ENCODE data around the gene TJAP1.
"Not testable (repeated sequence)": the region's sequence is repeated elsewhere in the genome, so short reads cannot be mapped to it uniquely, and the experiment has no call there.

The TJAP1 gene

DNA sequence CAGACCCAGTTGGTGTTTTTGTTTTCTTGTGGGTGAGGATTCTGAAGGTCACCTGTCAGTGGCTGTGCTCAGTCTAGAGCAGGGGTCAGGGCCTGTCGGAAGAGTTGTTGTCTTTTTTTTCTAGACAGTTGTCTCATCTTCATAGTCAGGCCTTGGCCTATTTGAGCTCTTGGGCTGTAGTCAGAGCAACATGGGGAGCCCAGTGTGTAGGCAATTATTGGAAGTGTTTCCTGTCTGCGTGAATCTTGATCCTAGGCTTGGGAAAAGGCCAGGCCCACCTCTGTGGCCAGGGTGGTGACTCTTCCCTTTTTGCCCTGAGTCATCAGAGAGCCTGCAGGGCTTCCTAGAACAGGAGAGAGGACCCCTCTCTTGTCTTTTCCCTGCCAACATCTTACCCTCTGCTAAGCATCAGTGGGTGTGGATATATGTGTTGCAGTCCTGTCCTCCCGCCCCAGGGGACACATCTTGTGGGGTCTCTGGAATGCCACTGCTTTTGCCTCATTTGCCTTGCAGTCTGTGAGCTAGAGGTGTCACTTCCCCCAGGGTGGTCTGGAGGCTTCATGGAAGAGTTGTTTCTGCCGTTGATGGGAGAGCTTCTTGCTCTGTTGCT lies 11.4 kb downstream of the TJAP1 start:
- no peak for DNase-seq

DNA sequence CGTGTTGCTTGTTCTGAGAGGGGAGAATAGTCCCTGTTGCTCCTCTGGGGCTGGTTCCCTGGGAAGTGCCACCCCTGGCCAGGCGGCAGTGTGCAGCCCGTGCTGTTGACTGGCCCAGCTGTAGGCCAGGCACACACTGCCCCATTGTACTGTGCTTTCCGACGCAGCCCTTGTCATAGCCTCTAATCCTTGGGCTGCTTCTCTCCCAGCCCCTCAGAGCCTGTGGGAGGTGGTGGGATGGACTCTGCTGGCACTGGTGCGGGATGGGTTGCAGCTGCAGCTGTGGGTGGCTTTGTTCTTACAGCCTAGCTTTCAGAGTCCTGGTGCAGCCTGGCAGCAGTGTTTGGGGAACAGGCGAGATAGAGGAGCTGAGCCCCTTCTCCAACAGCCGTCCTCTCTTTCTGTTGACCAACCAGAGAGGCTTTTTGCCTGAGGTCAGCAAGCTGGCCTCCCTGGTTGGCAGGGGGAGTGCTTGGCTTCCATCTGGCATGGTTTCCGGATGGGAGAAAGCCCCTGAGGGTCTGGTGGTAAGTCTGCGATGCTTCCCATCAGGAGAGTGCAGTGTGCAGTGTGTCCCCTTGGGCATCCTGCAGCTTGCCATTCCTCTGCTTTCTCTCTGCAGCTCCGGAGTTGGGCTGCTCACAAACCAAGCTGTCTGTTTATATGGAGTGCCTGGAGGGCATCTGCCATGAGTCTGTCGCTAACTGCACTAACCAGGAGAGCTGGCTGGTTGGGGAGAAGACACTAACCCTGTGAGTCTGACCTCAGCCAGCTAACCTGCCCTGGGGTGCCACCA lies 12.1 kb downstream of the TJAP1 start:
- no peak for DNase-seq

DNA sequence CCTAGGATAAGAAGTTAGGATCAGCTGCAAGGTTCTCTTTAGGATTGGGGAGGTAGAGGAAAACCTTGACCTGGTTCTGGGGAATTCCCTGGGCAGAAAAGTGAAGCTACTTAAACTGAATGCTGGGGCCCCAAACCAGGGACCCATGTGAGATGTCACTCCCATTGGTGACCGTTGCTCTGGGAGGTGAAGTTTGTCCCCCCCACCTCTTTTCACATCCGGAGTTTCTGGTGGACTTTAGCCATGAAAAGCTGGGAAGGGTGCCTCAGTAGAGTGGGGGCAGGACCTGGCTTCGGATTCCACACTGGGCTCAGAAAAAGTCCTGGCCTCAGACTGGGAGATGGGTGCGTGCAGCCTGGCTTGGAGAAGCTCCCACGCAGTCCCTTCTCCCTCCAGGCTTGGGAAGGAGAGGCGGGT lies 13.2 kb downstream of the TJAP1 start:
- no peak for DNase-seq

DNA sequence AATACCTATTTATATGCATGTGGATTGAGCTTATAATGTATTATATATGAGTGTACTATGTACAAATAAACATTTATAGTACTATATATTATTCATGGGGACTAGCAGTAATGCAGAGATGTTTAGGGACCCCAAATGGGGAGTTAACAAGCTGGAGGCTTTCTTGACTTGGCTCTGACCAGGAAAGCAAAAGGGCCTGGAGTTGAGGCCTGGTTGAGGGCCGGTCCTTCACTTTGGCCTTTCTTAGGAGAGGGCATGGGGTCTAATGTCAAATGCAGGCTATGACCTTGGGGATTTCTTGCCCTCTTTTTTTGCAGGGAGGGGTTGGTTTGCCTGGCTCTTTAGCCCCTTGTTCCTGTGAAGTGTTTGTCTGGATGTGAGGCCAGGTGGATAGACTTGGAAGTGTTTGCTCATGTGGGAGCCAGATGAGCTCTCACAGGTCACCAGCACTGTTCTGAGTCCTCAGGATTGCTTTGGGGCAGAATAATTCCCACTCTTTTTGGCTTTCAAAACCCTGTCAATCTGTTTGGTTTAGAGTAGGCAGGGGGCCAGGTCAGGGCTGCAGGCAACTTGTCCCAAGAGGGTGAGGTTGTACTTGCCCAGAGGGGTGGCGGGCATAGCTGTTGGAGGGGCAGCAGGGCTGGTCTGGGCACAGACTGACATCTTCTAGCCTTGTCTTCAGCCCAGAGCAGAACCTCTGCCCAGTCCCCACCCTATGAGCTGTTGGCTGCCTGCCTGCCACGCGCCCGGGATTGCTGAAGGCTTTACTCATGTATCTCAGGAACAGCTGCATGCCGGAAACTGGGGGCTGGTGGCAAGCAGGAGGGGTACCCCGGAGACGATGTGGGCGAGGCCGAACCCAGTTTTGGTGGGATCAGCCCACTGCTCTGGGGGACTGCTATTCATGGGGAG lies 14.6 kb downstream of the TJAP1 start:
- DNase-seq, result no peak

DNA sequence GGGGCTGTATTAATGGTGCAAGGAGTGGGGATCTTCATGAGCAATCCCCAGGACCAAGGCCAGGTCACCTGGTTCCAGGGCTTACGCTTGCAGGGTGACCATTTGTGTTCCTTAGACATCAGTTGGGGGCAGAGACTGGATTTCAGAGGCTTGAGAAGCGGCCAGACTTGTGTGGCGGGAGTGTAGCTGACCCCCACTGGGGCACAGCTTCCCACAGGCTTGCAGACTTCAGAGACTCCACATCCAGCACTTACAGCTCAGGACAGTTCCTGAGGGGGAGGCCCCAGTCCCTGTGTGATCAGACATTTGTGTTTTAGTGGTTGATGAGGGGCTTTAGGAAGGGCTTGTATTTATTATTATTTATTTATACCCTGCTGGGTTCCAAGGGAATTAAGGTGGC lies 15.3 kb downstream of the TJAP1 start:
- DNase-seq, result no peak

DNA sequence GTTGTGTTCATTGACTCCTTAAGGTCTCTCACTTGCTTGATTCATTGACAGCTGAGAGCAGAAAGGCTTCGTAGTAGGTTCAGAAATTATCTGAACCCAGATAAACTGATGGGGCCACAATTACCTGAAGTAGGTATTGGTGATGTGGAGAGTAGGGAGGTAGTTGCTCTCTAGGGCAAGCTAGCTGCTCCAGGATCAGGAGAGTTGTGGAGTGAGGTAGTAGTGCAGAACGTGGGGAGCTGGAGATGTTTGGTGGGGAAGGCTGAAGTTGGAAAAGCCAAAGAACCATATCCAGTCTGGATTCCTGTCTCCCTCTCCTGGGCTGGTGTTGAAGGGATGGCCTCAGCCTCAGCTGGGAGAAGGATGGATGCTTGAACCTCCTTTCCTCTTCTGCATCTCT lies 15.9 kb downstream of the TJAP1 start:
- DNase-seq, result no peak

DNA sequence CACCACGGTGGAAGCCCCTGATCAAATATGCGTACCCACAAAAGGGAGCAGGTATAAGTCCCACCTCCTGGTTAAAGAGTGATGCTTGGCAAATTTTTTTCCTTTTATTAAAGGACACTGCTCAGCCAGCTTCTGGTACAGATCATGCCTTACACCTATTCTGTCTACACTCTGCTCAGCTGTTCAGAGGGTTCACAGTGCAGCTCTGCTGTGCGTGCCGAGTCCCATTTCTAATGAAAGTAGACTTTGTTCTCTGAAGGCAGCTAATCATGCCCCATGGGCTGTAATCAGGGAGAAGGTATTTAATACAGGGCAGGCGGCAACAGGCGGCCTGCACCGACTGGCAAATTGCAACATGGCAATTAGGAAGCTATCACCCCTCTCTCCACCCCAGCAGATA lies 16.5 kb downstream of the TJAP1 start:
- DNase-seq, result no peak

DNA sequence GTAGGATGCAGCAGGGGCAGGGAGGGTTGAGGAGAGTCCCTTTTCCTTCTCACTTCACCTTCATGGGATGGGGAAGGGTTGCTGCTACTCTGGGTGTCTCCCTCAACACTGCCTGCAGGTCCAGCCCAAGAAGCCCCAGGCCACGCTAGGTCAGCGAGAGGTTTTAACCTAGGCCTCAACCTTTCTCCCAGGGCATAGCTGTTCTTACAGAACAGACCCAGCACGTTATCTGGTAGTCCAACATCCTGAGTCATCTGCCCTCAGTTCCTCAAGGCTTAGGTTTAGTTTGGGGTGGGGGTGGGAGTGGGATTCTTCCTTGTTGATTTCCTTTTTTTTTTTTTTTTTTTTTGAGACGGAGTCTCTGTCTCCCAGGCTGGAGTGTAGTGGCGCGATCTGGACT lies 17.0 kb downstream of the TJAP1 start:
- DNase-seq, result no peak

DNA sequence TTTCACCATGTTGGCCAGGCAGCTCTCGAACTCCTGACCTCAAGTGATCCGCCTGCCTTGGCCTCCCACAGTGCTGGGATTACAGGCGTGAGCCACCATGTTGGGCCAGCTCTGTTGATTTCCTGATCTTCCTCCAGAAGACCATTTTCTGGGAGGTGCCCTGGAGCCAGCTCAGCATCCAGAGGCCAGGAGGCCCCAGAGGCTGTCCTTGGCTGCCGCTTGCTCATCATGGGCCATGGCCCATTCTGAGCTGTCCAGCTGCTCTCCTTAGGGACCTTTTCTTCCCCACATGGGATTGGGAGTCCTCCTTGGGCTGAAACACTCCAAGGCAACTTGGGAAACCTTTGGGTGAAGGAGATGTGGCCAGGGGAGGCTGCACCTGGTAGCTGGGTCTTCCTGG lies 17.4 kb downstream of the TJAP1 start:
- no peak for DNase-seq

DNA sequence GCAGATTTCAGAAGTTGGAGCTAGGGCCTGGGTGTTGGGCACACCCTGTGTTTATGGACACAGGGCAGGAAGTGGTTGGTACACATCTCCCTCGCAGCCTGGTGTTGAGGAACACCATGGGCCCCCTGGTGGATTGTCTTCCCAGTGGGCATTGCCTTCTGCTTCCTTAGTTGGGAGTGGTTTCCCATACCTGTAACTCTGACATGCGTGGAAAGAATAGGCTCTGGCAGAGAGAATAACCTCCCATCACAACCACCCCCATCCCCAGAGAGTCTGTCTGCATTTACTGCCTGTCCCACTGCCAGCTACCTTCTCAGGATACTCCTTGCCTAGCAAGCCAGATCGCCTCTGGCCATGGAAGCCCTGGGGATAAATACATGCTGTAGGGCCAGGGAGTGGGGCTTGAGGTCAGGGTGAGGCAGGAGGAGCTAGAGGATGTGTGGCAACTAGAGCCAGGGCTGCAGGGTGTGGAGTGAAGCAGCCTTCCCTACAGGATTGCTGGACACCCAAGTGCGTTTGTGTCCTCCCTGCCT lies 18.1 kb downstream of the TJAP1 start:
- DNase-seq, result no peak

DNA sequence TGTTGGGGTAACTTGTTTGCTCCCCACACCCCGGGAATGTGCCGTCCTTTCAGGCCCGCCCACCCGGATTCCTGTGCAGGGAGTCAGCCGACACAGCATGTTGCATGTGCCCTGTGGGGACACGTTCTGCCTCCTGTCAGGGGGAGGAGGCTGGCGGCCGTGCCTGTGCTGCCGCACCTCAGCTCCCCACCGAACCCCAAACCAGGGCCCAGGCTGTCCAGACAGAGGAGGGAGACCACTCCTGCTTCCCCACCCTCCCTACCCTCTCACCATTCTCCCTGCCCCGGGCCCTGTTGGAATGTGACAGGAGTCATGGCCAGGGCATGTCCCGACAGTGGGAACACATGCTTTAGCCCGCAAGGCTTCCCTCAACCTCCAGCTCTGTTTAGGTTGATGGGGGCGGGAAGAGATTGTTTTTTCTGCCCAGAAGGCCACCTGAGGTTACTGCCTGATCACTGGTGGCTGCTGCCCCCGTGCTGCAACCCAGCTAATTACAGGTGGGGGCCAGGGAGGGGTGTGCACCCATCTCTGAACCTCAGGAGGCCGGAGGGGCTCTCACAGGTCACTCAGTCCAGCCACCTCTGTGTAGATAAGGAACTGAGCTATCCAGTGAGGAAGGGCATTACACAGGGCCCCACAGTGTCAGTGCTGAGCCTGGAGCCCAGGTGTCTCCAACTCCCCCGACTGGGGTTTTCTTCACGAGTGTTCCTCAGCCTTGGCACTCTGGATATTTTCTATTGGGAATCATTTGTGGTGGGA lies 19.2 kb downstream of the TJAP1 start:
- DNase-seq, result no peak

DNA sequence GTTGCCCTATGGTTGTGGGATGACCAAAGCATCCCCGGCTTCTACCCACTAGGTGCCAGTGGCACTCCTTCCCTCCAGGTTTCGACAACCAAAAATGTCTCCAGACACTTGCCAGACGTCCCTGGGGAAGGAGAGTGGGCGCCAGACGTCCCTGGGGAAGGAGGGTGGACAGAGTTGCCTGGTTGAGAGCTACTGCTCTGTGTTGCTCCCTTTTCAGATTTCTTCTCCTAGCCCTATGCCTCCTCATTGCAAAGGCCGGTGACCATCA lies 19.7 kb downstream of the TJAP1 start:
- DNase-seq, result no peak

DNA sequence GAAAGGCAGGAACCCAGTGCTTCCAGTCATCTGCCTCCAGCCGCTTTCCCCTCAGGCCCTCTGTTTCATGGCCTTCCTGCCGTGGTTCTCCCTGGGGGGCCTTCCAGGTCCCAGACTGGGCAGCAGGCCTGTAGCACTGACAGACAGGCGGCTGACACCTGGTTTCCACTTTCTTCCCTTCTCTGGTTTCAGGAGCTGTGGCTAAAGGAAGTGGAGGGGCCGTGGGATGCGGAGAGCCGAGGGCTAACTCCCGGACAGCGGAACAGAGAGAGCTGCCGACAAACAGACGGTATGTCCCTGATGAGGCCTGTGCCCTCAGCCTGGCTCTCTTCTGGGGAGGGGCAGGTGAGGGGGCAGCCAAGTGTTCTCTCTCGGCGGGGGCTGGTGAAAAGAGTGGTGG lies 20.3 kb downstream of the TJAP1 start:
- no peak for DNase-seq

DNA sequence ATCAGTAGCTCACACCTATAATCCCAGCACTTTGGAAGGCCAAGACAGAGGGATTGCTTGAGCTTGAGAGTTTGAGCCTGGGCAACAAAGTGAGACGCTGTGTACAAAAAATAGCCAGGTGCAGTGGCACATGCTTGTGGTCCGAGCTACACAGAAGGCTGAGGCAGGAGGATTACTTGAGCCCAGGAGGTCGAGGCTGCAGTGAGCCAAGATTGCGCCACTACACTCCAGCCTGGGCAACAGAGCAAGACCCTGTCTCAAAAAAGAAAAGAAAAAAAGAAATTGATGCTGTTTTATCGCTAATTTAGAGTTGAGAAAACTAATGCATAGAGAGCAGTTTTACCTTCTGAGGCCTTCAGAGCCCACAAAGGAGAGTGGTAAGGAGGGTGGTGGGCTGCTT lies 20.9 kb downstream of the TJAP1 start:
- DNase-seq, result not testable (repeated sequence)

DNA sequence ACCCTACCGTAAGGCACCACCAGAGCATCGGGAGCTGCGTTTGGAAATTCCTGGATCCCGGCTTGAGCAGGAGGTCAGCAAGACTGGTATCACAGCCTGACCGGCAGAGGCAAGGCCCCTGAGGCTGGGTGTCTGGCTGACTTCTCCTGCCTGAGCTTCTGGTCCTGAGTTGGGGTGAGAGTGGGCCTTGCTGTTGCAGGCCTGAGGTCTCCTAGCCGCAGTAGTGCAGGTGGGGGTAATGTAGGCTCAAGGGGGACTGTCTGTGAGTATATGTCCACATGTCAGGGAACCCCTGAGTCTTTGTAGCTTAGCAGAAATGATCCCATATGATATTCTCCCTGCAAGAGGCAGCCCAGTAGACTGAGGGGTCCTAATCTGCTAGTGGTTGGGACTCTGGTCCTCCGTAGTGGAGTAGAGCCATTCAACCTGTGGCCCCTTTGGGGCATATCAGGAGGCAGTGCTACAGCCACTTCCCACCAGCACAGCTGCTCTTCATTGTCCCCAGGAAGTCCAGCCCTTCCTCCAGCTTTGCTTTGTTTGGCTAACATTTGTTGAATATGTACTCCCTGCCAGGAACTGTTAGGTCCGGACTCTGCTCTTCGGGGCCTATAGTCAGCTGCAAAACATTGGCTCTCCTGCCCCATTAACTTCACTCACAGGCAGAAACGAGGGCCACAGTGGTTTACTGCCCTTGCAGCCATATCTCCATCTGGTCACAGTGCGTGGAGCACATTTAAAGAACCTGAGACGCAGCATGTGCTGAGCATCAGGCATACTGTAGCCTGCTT lies 21.9 kb downstream of the TJAP1 start:
- no peak for DNase-seq

DNA sequence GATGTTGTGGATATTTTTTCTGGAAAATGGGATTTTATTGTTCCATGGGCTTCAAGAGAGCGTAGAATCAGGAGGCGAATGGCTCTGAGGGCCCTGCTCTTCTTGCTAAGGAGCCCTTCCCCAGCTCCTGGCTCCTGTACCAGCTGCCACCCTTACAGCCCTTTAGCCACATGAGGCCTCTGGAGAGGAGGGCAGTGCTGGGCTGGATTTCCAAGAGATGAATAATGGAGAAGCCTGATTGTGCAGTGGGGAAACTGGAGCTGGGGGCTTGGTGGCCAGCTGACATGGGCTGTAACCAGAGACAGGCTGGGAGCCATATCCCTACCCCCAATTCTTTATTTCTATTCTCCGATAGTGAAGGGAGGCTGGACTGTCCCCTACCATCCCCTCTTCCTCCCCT lies 23.6 kb downstream of the TJAP1 start:
- no peak for DNase-seq

DNA sequence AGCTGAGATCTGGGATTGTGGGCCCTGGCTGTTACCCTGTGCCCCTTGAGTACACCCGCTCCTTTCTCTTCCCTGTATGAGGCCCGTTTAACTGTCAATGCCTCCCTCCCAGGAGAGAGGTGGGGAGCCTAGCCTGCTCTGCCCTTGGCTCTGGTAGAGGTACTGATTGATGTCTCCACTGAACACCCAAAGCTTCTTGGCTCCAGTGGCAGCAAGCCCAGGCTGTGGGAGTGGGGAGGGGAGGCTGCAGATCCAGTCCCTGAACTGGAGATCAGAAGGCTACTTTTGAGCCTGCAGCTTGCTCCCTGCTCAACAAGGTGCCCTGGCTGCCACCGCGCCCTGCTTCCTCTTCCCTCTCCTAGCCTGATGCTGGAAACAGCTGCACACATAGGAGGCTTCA lies 25.3 kb downstream of the TJAP1 start:
- no peak for DNase-seq

DNA sequence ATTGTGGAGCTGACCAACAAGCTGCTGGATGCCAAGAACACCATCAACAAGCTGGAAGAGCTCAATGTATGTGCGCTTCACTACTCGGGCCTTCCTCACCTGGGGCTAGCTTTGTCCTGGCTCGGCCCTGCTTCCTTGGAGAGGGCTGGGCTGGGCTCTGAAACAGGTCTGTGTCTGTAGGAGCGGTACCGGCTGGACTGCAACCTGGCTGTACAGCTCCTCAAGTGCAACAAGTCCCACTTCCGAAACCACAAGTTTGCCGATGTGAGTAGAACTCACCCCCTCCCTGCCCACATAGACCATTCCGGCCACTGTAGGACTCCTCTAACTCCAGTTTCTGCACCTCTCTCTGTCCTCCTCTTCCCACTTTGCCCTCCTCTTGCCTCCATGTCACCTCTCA lies 26.1 kb downstream of the TJAP1 start:
- DNase-seq, result no peak

DNA sequence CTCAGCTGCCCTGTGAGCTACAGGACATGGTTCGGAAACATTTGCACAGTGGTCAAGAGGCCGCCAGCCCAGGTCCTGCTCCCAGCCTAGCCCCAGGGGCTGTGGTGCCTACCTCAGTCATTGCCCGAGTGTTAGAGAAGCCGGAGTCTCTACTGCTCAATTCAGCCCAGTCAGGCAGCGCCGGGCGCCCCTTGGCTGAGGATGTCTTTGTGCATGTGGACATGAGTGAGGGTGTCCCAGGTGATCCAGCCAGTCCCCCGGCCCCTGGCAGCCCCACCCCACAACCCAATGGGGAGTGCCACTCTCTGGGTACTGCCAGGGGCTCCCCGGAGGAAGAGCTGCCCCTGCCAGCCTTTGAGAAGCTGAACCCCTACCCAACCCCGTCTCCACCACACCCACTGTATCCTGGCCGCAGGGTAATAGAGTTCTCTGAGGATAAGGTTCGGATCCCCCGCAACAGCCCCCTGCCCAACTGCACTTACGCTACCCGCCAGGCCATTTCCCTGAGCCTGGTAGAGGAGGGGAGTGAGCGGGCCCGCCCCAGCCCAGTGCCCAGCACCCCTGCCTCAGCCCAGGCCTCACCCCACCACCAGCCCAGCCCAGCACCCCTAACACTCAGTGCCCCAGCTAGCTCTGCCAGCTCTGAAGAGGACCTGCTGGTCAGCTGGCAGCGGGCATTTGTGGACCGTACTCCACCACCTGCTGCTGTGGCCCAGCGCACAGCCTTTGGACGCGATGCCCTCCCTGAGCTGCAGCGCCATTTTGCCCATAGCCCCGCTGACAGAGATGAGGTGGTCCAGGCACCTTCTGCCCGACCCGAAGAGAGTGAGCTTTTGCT lies 27.6 kb downstream of the TJAP1 start:
- DNase-seq, result no peak

DNA sequence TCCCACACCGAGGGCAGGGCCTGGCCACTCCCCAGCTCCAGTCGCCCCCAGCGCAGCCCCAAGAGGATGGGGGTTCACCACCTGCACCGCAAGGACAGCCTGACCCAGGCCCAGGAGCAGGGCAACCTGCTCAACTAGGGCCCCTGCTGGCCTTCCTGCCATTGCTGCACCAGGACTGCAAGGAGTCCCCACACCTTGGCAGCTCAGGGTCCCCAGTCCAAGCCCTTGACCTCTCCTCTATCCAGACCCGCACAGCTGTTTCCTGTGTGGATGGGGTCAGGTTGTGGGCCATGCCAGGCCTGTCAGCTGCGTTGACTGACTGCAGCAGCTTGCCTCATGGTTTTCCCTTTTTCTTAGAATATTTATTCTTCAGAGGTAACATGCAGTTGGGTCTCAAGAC lies 28.3 kb downstream of the TJAP1 start:
- DNase-seq, result no peak

DNA sequence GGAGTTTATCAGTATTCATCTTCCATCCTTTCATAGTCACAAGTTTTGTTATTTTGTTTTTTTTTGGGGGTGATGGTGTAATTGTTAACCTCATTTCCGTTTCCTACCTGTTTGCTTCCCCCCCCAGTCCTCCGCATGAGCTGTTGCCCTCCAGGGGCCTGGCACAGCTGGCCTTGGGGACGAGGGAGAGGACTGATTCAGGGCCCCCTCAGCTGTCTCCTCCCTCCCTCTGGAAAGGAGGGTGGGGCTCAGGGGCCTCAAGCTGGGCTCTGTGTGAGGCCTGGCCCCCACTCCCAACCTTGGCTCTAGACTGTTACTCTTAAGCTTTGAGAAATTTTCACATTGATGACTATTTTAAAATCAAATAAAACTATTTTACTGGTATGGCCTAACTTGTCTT lies 28.8 kb downstream of the TJAP1 start:
- no peak for DNase-seq
